Endothelial cell (in vitro differentiated cells): Measurements from ENCODE around the gene NF1. TPM values are rescaled to one million over a fixed set of nuclear protein-coding genes. Genes with fewer than 3 reads are reported as not detected.
"Not testable (repeated sequence)": the region's sequence is repeated elsewhere in the genome, so short reads cannot be mapped to it uniquely, and the experiment has no call there.

Experiments used
- DNase-seq: peaks from one replicate; pipeline ENCODE4 v3.0.0; 2021; ENCODE audit warnings: low spot score
- H3K27ac Mint-ChIP-seq: one replicate; pipeline ENCODE4 v1.8.0; 2021; ENCODE audit warnings: mixed read lengths, inconsistent platforms; ENCODE audit not compliant: unreplicated experiment
- H3K27me3 Mint-ChIP-seq: one replicate; pipeline ENCODE4 v1.8.0; 2021; ENCODE audit warnings: mild to moderate bottlenecking, moderate library complexity, mixed read lengths, inconsistent platforms; ENCODE audit not compliant: unreplicated experiment
- H3K36me3 Mint-ChIP-seq: one replicate; pipeline ENCODE4 v1.8.0; 2021; ENCODE audit warnings: mild to moderate bottlenecking, low read depth, mixed read lengths, inconsistent platforms; ENCODE audit not compliant: unreplicated experiment
- H3K4me1 Mint-ChIP-seq: one replicate; pipeline ENCODE4 v1.8.0; 2021; ENCODE audit warnings: mild to moderate bottlenecking, mixed read lengths, inconsistent platforms; ENCODE audit not compliant: unreplicated experiment
- H3K4me3 Mint-ChIP-seq: one replicate; pipeline ENCODE4 v1.8.0; 2021; ENCODE audit warnings: mild to moderate bottlenecking, mixed read lengths, inconsistent platforms; ENCODE audit not compliant: unreplicated experiment
- H3K9me3 Mint-ChIP-seq: one replicate; pipeline ENCODE4 v1.8.0; 2021; ENCODE audit warnings: mixed read lengths, inconsistent platforms; ENCODE audit not compliant: unreplicated experiment
- long read RNA-seq: library from polyadenylated mRNA; unstranded; transcript quantifications from one replicate; pipeline ENCODE4 v2.0.0, GENCODE V29; 2020; ENCODE audit not compliant: unreplicated experiment
- total RNA-seq: library from RNA; stranded (reverse); fragmentation: NEBNext Ultra II Directional; extraction: Animal tissue kit (Norgen Biotek cat#: 25700); gene quantifications from one replicate; pipeline ENCODE4 v1.2.1, GENCODE V29; 2021; ENCODE audit not compliant: unreplicated experiment
- TF ChIP-seq, protein P1 (sequence below): fragments of 200-600 bp; sonication (generic); IDR thresholded peaks from one replicate; pipeline ENCODE4 v1.5.0; 2021; ENCODE audit warnings: antibody characterized with exemption; ENCODE audit not compliant: unreplicated experiment

NF1 gene, protein sequence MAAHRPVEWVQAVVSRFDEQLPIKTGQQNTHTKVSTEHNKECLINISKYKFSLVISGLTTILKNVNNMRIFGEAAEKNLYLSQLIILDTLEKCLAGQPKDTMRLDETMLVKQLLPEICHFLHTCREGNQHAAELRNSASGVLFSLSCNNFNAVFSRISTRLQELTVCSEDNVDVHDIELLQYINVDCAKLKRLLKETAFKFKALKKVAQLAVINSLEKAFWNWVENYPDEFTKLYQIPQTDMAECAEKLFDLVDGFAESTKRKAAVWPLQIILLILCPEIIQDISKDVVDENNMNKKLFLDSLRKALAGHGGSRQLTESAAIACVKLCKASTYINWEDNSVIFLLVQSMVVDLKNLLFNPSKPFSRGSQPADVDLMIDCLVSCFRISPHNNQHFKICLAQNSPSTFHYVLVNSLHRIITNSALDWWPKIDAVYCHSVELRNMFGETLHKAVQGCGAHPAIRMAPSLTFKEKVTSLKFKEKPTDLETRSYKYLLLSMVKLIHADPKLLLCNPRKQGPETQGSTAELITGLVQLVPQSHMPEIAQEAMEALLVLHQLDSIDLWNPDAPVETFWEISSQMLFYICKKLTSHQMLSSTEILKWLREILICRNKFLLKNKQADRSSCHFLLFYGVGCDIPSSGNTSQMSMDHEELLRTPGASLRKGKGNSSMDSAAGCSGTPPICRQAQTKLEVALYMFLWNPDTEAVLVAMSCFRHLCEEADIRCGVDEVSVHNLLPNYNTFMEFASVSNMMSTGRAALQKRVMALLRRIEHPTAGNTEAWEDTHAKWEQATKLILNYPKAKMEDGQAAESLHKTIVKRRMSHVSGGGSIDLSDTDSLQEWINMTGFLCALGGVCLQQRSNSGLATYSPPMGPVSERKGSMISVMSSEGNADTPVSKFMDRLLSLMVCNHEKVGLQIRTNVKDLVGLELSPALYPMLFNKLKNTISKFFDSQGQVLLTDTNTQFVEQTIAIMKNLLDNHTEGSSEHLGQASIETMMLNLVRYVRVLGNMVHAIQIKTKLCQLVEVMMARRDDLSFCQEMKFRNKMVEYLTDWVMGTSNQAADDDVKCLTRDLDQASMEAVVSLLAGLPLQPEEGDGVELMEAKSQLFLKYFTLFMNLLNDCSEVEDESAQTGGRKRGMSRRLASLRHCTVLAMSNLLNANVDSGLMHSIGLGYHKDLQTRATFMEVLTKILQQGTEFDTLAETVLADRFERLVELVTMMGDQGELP (N-terminal part only)
- 52.7 TPM for total RNA-seq
- long read RNA-seq, partial matches to known transcripts: 1 of 2 reads
- long read RNA-seq, other reads (novel, unspliced or antisense): 1 of 2 reads

DNA sequence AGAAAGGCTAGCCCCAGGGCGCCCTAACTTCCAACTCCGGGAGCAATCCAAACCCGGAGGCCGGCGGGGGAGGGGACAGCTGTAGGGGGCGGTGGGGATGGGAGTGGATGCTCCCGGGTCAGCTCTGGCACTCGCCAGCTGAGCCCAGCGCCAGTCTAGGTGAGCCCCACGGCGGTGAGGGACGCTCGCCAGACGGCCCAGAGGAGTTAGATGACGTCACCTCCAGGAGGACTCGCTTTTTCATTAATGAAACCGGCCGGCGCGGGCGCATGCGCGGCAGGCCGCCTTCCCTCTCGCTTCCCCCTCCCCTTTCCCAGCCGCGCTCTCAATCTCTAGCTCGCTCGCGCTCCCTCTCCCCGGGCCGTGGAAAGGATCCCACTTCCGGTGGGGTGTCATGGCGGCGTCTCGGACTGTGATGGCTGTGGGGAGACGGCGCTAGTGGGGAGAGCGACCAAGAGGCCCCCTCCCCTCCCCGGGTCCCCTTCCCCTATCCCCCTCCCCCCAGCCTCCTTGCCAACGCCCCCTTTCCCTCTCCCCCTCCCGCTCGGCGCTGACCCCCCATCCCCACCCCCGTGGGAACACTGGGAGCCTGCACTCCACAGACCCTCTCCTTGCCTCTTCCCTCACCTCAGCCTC lies at the start of gene NF1:
NF1 (plus strand) TSS at position 378 of the 636 bp plus-strand sequence. CDS start 333 bp downstream, outside the sequence.
- Mint-ChIP-seq H3K9me3 (no peaks in the 10 kb centered on the region), H3K4me3 (peak within 1 kb of the TSS; percentile 98), H3K36me3 (peaks cover 15% of the 10 kb centered on the region), H3K4me1 (peaks cover 21% of the 10 kb centered on the region), H3K27ac (peak within 1 kb of the TSS; percentile 96), H3K27me3 (peaks cover 10% of the 10 kb centered on the region)
- peak; percentile 93 for DNase-seq
- TF ChIP-seq, protein P1, sequence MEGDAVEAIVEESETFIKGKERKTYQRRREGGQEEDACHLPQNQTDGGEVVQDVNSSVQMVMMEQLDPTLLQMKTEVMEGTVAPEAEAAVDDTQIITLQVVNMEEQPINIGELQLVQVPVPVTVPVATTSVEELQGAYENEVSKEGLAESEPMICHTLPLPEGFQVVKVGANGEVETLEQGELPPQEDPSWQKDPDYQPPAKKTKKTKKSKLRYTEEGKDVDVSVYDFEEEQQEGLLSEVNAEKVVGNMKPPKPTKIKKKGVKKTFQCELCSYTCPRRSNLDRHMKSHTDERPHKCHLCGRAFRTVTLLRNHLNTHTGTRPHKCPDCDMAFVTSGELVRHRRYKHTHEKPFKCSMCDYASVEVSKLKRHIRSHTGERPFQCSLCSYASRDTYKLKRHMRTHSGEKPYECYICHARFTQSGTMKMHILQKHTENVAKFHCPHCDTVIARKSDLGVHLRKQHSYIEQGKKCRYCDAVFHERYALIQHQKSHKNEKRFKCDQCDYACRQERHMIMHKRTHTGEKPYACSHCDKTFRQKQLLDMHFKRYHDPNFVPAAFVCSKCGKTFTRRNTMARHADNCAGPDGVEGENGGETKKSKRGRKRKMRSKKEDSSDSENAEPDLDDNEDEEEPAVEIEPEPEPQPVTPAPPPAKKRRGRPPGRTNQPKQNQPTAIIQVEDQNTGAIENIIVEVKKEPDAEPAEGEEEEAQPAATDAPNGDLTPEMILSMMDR: no peak

DNA sequence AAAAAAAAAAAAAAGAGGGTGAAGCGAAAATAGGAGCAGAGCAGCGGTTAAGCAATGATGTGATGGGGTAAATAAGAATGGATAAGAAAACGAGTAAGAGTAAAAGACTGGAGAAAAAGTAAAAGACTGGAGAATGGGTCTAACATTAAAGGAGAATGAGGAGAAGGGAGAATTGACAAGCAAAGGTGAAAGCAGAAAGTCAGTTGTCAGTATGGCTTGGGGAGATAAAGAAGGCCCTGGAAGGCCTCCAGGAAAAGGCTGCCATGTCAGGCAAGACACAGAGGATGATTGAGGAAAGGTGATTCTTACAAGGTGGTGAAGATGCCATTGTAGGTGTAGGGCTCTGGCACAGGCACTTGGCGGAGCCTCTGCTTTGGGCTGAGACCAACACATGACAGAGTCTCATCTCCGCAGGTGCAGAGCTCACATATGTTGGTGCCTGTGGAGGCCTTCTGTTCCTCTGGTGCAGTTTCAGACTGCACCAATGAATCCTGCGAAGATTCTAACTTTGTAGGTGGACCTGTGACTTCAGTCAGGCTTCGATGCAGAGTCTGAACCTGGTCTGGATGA lies 47.8 kb upstream of the NF1 start:
- not testable (repeated sequence) for H3K27me3 Mint-ChIP-seq, H3K9me3 Mint-ChIP-seq, H3K4me1 Mint-ChIP-seq, H3K27ac Mint-ChIP-seq, DNase-seq, H3K36me3 Mint-ChIP-seq
- peak overlapping the region; percentile 63 for H3K4me3 Mint-ChIP-seq

DNA sequence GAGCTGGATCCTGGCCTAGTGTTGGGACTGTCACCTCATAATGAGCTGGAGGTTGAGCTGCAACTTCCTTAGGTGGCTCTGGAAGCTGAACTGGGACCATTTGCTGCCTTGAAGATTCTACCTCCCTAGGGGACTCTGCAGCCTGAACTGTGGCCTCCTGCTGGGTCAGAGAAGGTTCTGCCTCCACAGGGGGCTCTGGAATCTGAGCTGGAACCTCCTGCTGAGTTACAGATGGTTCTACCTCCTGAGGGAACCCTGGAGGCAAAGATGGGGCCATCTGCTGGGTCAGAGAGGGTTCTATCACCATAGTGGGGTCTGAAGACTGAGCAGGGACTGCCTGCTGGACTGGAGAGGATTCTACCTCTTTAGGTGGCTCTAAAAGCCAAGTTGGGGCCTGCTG lies 46.6 kb upstream of the NF1 start:
- H3K36me3 Mint-ChIP-seq: peaks cover 5% of the 10 kb centered on the region
- DNase-seq: no peak
- H3K4me1 Mint-ChIP-seq: peaks cover 15% of the 10 kb centered on the region
- no peak overlapping the region for H3K27ac Mint-ChIP-seq
- TF ChIP-seq, protein P1: no peak
- peaks cover 2% of the 10 kb centered on the region for H3K27me3 Mint-ChIP-seq
- H3K4me3 Mint-ChIP-seq: no peak overlapping the region
- H3K9me3 Mint-ChIP-seq: no peaks in the 10 kb centered on the region

DNA sequence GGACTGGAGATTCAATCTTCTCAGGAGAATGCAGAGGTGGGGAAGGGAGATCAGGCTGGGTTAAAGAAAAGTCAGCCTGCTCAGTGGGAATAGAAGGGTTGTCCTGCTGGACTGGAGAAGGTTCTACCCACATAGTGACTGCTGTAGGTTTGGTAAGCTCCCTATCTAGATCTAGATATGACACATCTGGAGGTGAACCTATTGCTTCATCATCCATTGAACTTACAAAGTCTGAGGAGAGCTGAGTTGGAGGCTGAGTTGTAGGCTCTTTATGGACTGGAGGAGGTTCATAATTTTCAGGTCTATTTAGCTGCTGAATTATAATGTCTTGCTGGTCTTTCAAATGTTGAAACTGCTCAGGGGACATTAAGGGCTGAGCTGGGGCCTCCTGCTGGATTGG lies 46.0 kb upstream of the NF1 start:
- Mint-ChIP-seq H3K9me3 (no peaks in the 10 kb centered on the region), H3K4me3 (no peak overlapping the region), H3K27ac (no peak overlapping the region), H3K4me1 (peaks cover 15% of the 10 kb centered on the region), H3K36me3 (peaks cover 5% of the 10 kb centered on the region), H3K27me3 (peaks cover 2% of the 10 kb centered on the region)
- no peak for DNase-seq
- TF ChIP-seq, protein P1: no peak
